H9 (cell line): Measurements from ENCODE around the gene MSMP. TPM values are rescaled to one million over a fixed set of nuclear protein-coding genes. Genes with fewer than 3 reads are reported as not detected.

Source experiments
- DNase-seq: peaks from one replicate; pipeline ENCODE4 v3.0.0-alpha.2; 2017
- H2AFZ ChIP-seq: one replicate; pipeline ENCODE4 v1.6.1; 2013; ENCODE audit warnings: mild to moderate bottlenecking, low read length, control low read depth, moderate library complexity
- H2AK5ac ChIP-seq: 2 replicates; pipeline ENCODE4 v1.6.1; 2013; ENCODE audit warnings: low read length, control low read depth, mixed read lengths; ENCODE audit not compliant: insufficient read length
- H2BK120ac ChIP-seq: one replicate; pipeline ENCODE4 v1.6.1; 2013; ENCODE audit warnings: low read depth, mild to moderate bottlenecking, low read length, control low read depth, inconsistent platforms; ENCODE audit not compliant: poor library complexity, severe bottlenecking
- H2BK12ac ChIP-seq: 2 replicates; pipeline ENCODE4 v1.6.1; 2013; ENCODE audit warnings: low read length, control low read depth, mixed read lengths, low read depth; ENCODE audit not compliant: insufficient read length
- H2BK15ac ChIP-seq: 2 replicates; pipeline ENCODE4 v1.6.1; 2013; ENCODE audit warnings: low read depth, low read length, control low read depth
- H2BK20ac ChIP-seq: one replicate; pipeline ENCODE4 v1.6.1; 2013; ENCODE audit warnings: low read depth, mild to moderate bottlenecking, low read length, control low read depth, inconsistent platforms; ENCODE audit not compliant: poor library complexity, severe bottlenecking
- H2BK5ac ChIP-seq: 2 replicates; pipeline ENCODE4 v1.6.1; 2013; ENCODE audit warnings: low read length, control low read depth, mixed read lengths; ENCODE audit not compliant: insufficient read length
- H3K14ac ChIP-seq: 2 replicates; pipeline ENCODE4 v1.6.1; 2013; ENCODE audit warnings: low read length, control low read depth; ENCODE audit not compliant: insufficient read depth
- H3K18ac ChIP-seq: 2 replicates; pipeline ENCODE4 v1.6.1; 2013; ENCODE audit warnings: low read depth, mild to moderate bottlenecking, mixed read lengths, low read length, control low read depth; ENCODE audit not compliant: insufficient read length
- H3K23ac ChIP-seq: 2 replicates; pipeline ENCODE4 v1.6.1; 2013; ENCODE audit warnings: low read length, control low read depth, mixed read lengths, low read depth; ENCODE audit not compliant: insufficient read length
- H3K23me2 ChIP-seq: 2 replicates; pipeline ENCODE4 v1.6.1; 2013; ENCODE audit warnings: low read depth, mild to moderate bottlenecking, mixed read lengths, low read length, control low read depth; ENCODE audit not compliant: insufficient read length, poor library complexity, severe bottlenecking
- H3K27ac ChIP-seq: 2 replicates; pipeline ENCODE4 v1.5.1; 2013; ENCODE audit warnings: low read length, control low read depth, mixed read lengths, low read depth; ENCODE audit not compliant: insufficient read length
- H3K27me3 ChIP-seq: 2 replicates; pipeline ENCODE4 v1.6.1; 2013; ENCODE audit warnings: low read length, control low read depth, inconsistent platforms; ENCODE audit not compliant: insufficient read depth
- H3K4ac ChIP-seq: 2 replicates; pipeline ENCODE4 v1.6.1; 2013; ENCODE audit warnings: low read depth, mild to moderate bottlenecking, control low read depth, inconsistent platforms, low read length, moderate library complexity
- H3K4me1 ChIP-seq: 2 replicates; pipeline ENCODE4 v1.6.1; 2013; ENCODE audit warnings: low read length, control low read depth, inconsistent platforms; ENCODE audit not compliant: insufficient read depth
- H3K4me2 ChIP-seq: 2 replicates; pipeline ENCODE4 v1.6.1; 2013; ENCODE audit warnings: low read length, control low read depth, mixed read lengths; ENCODE audit not compliant: insufficient read length, insufficient read depth
- H3K56ac ChIP-seq: 2 replicates; pipeline ENCODE4 v1.6.1; 2013; ENCODE audit warnings: low read depth, mild to moderate bottlenecking, mixed read lengths, low read length, control low read depth; ENCODE audit not compliant: insufficient read length
- H3K79me1 ChIP-seq: 2 replicates; pipeline ENCODE4 v1.6.1; 2013; ENCODE audit warnings: low read depth, mild to moderate bottlenecking, moderate library complexity, low read length, control low read depth, inconsistent platforms; ENCODE audit not compliant: insufficient read depth, poor library complexity, severe bottlenecking
- H3K79me2 ChIP-seq: 2 replicates; pipeline ENCODE4 v1.6.1; 2013; ENCODE audit warnings: low read length, control low read depth, inconsistent platforms; ENCODE audit not compliant: insufficient read depth
- H3K9ac ChIP-seq: 2 replicates; pipeline ENCODE4 v1.6.1; 2013; ENCODE audit warnings: low read length, control low read depth, mixed read lengths; ENCODE audit not compliant: insufficient read length; ENCODE audit errors: extremely low read depth
- H3K9me3 ChIP-seq: one replicate; pipeline ENCODE4 v1.6.1; 2013; ENCODE audit warnings: low read depth, low read length, inconsistent platforms; ENCODE audit not compliant: control insufficient read depth
- H3T11ph ChIP-seq: one replicate; pipeline ENCODE4 v1.6.1; 2013; ENCODE audit warnings: mild to moderate bottlenecking, low read length, control low read depth, inconsistent platforms
- H4K20me1 ChIP-seq: one replicate; pipeline ENCODE4 v1.6.1; 2013; ENCODE audit not compliant: control insufficient read depth, insufficient read length, insufficient read depth
- H4K5ac ChIP-seq: 2 replicates; pipeline ENCODE4 v1.6.1; 2013; ENCODE audit warnings: low read depth, mild to moderate bottlenecking, mixed read lengths, low read length, control low read depth; ENCODE audit not compliant: insufficient read length
- H4K8ac ChIP-seq: replicated peaks from 2 replicates; pipeline ENCODE4 v1.6.1; 2013; ENCODE audit warnings: low read length, control low read depth, mixed read lengths, low read depth; ENCODE audit not compliant: insufficient read length
- H4K91ac ChIP-seq: 2 replicates; pipeline ENCODE4 v1.6.1; 2013; ENCODE audit warnings: low read depth, mild to moderate bottlenecking, moderate library complexity, mixed read lengths, low read length, control low read depth; ENCODE audit not compliant: insufficient read length
- H3K27ac Mint-ChIP-seq, 3 experiments: 2 replicates in 2 of 3; 3 replicates in 1 of 3; pipeline ENCODE4 v1.8.0; 2020 to 2021; ENCODE audit warnings: mixed read lengths in 3 of 3, mild to moderate bottlenecking in 1 of 3, moderate library complexity in 1 of 3
- H3K27me3 Mint-ChIP-seq: 2 replicates; pipeline ENCODE4 v1.8.0; 2021; ENCODE audit warnings: low read depth, mild to moderate bottlenecking, moderate library complexity, mixed read lengths
- H3K36me3 Mint-ChIP-seq, 3 experiments: 2 replicates in 2 of 3; 3 replicates in 1 of 3; pipeline ENCODE4 v1.8.0; 2020 to 2021; ENCODE audit warnings: low read depth in 3 of 3, mixed read lengths in 3 of 3; ENCODE audit not compliant: insufficient read depth in 1 of 3
- H3K4me1 Mint-ChIP-seq, 2 experiments: 2 replicates each; pipeline ENCODE4 v1.8.0; 2020; ENCODE audit warnings: mixed read lengths in 2 of 2
- H3K4me3 Mint-ChIP-seq, 2 experiments: 2 replicates in 1 of 2; 3 replicates in 1 of 2; pipeline ENCODE4 v1.8.0; 2020 to 2021; ENCODE audit warnings: mild to moderate bottlenecking in 2 of 2, mixed read lengths in 2 of 2, moderate library complexity in 1 of 2
- H3K9me3 Mint-ChIP-seq, 2 experiments: 2 replicates in 1 of 2; 3 replicates in 1 of 2; pipeline ENCODE4 v1.8.0; 2020; ENCODE audit warnings: mild to moderate bottlenecking in 2 of 2, mixed read lengths in 2 of 2, moderate library complexity in 1 of 2
- CTCF ChIP-seq: fragments of 200-600 bp; sonication (generic); conservative IDR thresholded peaks from 3 replicates; pipeline ENCODE4 v1.8.0; 2021; ENCODE audit warnings: antibody characterized with exemption, mild to moderate bottlenecking
- WGBS: extraction: QIAGEN DNeasy Blood & Tissue Kit; methylation state at CpG from one replicate; pipeline ENCODE4 v1.1.7; 2013; ENCODE audit warnings: missing lambda C conversion rate, low lambda C conversion rate, mixed read lengths; ENCODE audit not compliant: insufficient read length; ENCODE audit errors: extremely low coverage; 5-methylcytosine and 5-hydroxymethylcytosine counted together
- total RNA-seq: library from RNA; stranded (reverse); gene quantifications from 2 replicates; pipeline ENCODE4 v1.2.1, GENCODE V29; 2021

Gene MSMP
- total RNA-seq, 1 experiment from 2014 or later: 0.83 TPM

- H3K79me1 ChIP-seq: no peaks in the 10 kb centered on the region
- no peak overlapping the region for H3K14ac ChIP-seq
- no peaks in the 10 kb centered on the region for H3K79me2 ChIP-seq
- H3K27ac ChIP-seq: no peak overlapping the region
- no peaks in the 10 kb centered on the region for H3K23me2 ChIP-seq
- no peak overlapping the region for H3K18ac ChIP-seq
- Mint-ChIP-seq H3K27ac (peak overlapping the region in 1 of 3 experiments; percentile 88; a peak in 3 of 7 replicates), H3K9me3 (no peaks in the 10 kb centered on the region), H3K27me3 (no peaks in the 10 kb centered on the region; the same call in 1 of the 2 replicates), H3K4me3 (no peak overlapping the region), H3K4me1 (peaks cover 0 to 9% of the 10 kb centered on the region in 2 experiments; a peak in 2 of 4 replicates), H3K36me3 (peaks cover 48 to 97% (median 90%) of the 10 kb centered on the region in 3 experiments)
- no peaks in the 10 kb centered on the region for H3K27me3 ChIP-seq
- no peak overlapping the region for H2BK12ac ChIP-seq
- WGBS: no CpG with 5 or more reads among the region's 4 CpGs
- H4K5ac ChIP-seq: no peak overlapping the region
- no peaks in the 10 kb centered on the region for H3K9me3 ChIP-seq
- no peak overlapping the region for H3K4ac ChIP-seq
- no peak overlapping the region for H2BK5ac ChIP-seq
- no peak overlapping the region for H2AFZ ChIP-seq
- H3K4me2 ChIP-seq: no peak overlapping the region
- no peak for TF ChIP-seq CTCF
- no peak overlapping the region for H3K23ac ChIP-seq
- H4K20me1 ChIP-seq: no peaks in the 10 kb centered on the region
- no peak overlapping the region for H3K56ac ChIP-seq
- H2AK5ac ChIP-seq: no peak overlapping the region
- no peak for DNase-seq
- no peak overlapping the region for H3T11ph ChIP-seq
- no peak overlapping the region for H2BK15ac ChIP-seq
- no peak overlapping the region for H3K9ac ChIP-seq
- H3K4me1 ChIP-seq: no peaks in the 10 kb centered on the region
- no peak overlapping the region for H2BK120ac ChIP-seq
- no peak overlapping the region for H4K91ac ChIP-seq
- H4K8ac ChIP-seq: no peak overlapping the region
- no peak overlapping the region for H2BK20ac ChIP-seq
These were observed 37.8 kb downstream of the MSMP start for GRCh38 chr9:35716230-35716629.
